Stomach smooth muscle (tissue), 2 donors: ENCODE data around the gene ARHGEF12.

ENCODE experiments used
- H3K27ac ChIP-seq: one replicate; pipeline ENCODE4 v1.7.0; 2013; ENCODE audit warnings: mild to moderate bottlenecking, low read length, inconsistent platforms
- H3K27me3 ChIP-seq, 2 donors: one replicate each; pipeline ENCODE4 v1.7.0; 2013; ENCODE audit warnings: low read length in 2 of 2; ENCODE audit not compliant: insufficient read depth in 2 of 2, control insufficient read depth in 1 of 2
- H3K36me3 ChIP-seq, 2 donors: one replicate each; pipeline ENCODE4 v1.7.0; 2013; ENCODE audit warnings: low read length in 2 of 2; ENCODE audit not compliant: control insufficient read depth in 2 of 2, insufficient read depth in 2 of 2
- H3K4me1 ChIP-seq: one replicate; pipeline ENCODE4 v1.7.0; 2013; ENCODE audit warnings: low read length; ENCODE audit not compliant: control insufficient read depth, insufficient read depth
- H3K4me3 ChIP-seq, 2 donors: one replicate each; pipeline ENCODE4 v1.7.0; 2013; ENCODE audit warnings: low read length in 2 of 2
- H3K9ac ChIP-seq, 2 donors: one replicate each; pipeline ENCODE4 v1.7.0; 2013; ENCODE audit warnings: low read length in 2 of 2, mild to moderate bottlenecking in 1 of 2
- H3K9me3 ChIP-seq, 2 donors: one replicate each; pipeline ENCODE4 v1.7.0; 2013; ENCODE audit warnings: low read length in 2 of 2; ENCODE audit not compliant: control insufficient read depth in 2 of 2
- donor health status: healthy.
- donor health status: Pancreatic carcinoma.

The ARHGEF12 gene

DNA sequence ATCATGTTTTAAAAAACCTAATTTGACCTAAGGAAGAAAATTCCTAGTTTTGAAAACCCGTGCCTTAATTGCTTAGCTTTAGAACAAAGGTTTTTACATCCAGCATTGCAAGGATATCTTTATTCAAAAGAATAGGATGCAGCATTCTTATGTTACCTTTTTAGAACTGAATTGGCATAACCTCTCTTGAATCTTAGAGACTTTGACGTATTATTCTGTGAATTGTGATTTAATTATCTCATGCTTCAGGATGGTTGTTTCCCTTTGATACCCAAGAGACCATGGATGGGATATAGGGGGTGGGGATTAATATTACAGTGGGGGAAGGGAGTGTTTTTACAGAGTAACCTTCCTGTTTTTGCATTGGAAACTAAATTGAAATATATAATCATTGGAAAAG lies 49.4 kb downstream of the ARHGEF12 start:
- Histone ChIP-seq H3K36me3 (no peaks in the 10 kb centered on the region), H3K4me1 (peaks cover 2% of the 10 kb centered on the region), H3K9me3 (no peaks in the 10 kb centered on the region), H3K27me3 (no peaks in the 10 kb centered on the region), H3K27ac (no peak overlapping the region), H3K9ac (no peak overlapping the region), H3K4me3 (no peak overlapping the region)

DNA sequence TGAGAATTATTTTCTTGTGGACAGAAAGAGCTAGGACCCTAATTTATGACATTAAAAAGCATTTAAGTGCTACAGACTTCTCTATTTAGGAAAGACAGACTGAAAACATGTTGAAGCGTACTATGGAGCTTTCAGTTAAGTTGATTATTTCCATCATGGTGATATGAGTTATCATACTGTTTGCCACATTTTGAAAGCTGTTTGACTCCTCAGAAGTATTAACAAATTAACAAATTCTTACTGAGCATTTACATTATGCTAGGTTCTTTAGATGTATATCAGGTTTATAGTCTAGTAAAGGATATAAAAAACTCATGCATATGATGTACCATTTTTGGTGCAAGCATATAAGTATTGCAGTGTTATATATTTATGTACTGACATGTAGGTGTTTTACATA lies 50.1 kb downstream of the ARHGEF12 start:
- H3K4me1 ChIP-seq = peaks cover 4% of the 10 kb centered on the region
- H3K27ac ChIP-seq = no peak overlapping the region

DNA sequence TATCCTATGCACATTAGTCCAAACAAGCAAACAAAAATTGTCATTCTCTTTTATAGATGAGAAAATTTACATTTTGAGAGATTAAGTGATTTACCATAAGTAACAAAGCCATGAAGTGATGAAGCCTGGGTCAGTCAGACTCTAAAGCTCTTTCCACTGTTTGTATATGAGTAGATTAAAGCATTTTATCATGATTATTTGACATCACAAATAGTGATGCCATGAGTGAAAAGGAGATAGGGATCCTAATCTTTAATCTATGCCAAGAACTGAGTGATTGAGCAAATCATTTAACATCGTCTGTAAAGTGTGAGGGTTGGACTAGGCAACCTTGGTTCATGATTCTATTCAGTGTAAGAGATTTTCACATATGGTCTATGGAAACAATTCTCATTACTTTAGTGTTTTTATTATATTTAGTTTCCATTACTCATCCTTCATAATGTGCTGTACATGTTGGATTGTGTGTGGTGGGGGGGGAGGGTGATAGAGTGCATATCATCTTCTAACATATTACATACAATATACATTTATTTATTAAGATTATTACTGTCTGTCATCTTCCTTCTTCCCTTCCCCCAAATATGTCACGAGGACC lies 50.7 kb downstream of the ARHGEF12 start:
- Histone ChIP-seq H3K4me3 (no peak overlapping the region), H3K9ac (no peak overlapping the region), H3K9me3 (no peaks in the 10 kb centered on the region), H3K36me3 (no peaks in the 10 kb centered on the region), H3K27ac (no peak overlapping the region), H3K4me1 (peaks cover 4% of the 10 kb centered on the region), H3K27me3 (no peaks in the 10 kb centered on the region)

More for the DNA sequence above, 50.1 kb downstream of the ARHGEF12 start:
- Histone ChIP-seq H3K4me3 (no peak overlapping the region), H3K27me3 (no peaks in the 10 kb centered on the region), H3K36me3 (no peaks in the 10 kb centered on the region), H3K9me3 (no peaks in the 10 kb centered on the region), H3K9ac (no peak overlapping the region)

DNA sequence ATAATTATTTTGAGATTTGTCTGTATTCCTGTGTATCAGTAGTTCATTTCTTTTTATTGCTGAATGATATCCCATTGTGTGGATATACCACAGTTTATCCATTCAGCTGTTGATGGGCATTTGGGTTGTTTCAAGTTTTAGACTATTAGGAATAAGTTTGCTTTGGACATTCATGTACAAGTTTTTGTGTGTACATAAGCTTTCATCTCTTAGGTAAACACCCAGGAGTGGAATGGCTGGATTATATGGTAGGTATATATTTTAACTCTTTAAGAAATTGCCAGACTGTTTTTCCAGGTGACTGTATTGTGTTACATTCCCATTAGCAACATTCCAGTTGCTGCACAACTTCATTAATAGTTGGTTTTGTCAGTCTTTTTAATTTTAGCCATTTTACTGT lies 52.0 kb downstream of the ARHGEF12 start:
- no peak overlapping the region for H3K4me3 ChIP-seq
- H3K36me3 ChIP-seq = no peaks in the 10 kb centered on the region
- H3K27ac ChIP-seq = no peak overlapping the region
- H3K4me1 ChIP-seq = peaks cover 4% of the 10 kb centered on the region
- no peak overlapping the region for H3K9ac ChIP-seq
- no peaks in the 10 kb centered on the region for H3K27me3 ChIP-seq
- H3K9me3 ChIP-seq = no peaks in the 10 kb centered on the region

DNA sequence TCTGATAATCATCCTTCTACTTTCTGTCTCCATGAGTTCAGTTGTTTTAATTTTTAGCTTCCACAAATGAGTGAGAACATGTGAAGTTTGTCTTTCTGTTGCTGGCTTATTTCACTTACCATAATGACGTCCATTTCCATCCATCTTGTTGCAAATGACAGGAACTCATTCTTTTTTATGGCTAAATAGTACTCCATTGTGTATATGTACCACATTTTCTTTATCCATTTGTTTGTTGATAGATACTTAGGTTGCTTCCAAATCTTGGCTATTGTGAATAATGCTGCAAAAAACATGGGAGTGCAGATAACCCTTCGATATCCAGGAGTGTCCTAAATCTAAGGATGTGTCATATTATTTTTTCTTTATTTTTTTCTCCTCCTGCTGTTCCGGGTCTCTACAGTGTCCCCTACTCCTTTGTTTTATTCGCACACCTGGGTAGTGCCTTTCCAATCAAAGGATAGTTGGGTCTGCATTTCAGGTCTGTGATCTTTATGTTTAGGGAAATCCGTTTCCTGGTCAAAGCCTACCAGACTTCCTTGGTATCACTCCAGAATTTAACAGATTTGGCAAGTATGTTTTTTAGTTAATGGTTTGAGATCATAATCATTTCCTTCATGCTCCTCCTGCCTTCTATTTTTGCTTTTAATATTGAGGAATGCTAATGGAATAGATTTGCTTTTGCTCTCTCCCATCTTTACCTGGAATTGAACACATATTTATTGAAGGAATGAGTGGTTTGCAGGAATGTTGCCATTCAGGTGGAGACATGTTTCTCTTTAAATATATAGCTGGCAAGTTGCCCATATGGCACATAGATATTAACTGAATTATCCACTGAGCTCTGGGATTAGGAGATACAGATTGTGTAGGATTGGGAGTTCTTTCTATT lies 53.7 kb downstream of the ARHGEF12 start:
- Histone ChIP-seq H3K27me3 (no peaks in the 10 kb centered on the region), H3K4me3 (no peak overlapping the region), H3K9me3 (no peaks in the 10 kb centered on the region), H3K36me3 (no peaks in the 10 kb centered on the region), H3K4me1 (peaks cover 4% of the 10 kb centered on the region), H3K27ac (no peak overlapping the region), H3K9ac (no peak overlapping the region)

DNA sequence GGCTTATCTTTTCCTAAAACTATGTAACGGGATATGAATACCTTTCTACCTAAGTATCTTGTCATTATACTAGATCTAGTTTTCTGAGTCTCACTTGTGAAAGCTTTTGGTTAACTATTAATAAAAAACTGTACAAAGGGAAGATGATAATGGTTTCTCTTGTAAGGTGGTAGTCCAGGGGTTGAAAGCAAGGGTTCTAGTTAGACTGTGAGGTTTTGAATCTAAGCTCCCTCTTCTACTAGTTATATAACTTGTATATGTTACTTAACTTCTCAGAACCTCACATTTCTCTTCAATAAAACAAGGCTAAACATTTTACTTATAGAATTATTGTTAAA lies 54.3 kb downstream of the ARHGEF12 start:
- no peaks in the 10 kb centered on the region for H3K36me3 ChIP-seq
- no peak overlapping the region for H3K27ac ChIP-seq
- H3K27me3 ChIP-seq = no peaks in the 10 kb centered on the region
- peaks cover 2% of the 10 kb centered on the region for H3K4me1 ChIP-seq
- H3K9ac ChIP-seq = no peak overlapping the region
- H3K9me3 ChIP-seq = no peaks in the 10 kb centered on the region
- H3K4me3 ChIP-seq = no peak overlapping the region

DNA sequence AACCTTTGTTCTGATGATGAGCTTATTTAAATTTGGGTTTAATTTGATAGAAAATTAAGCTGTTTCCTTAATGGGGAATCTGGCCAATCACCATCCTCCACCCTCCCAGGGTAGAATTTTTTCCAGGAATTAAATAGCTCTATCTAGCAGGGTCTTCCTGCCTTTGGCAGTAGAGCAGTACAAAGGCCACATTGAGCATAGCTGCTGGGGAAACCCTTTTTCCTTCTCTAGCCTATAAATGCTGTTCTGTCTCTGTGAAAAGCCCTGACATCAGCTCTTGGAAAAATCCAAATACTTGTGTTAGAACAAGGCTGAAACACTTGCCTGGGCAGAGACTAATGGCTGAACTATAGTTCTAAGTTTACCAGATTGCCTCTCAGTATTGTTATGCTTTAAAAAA lies 55.1 kb downstream of the ARHGEF12 start:
- H3K27ac ChIP-seq = no peak overlapping the region
- no peaks in the 10 kb centered on the region for H3K9me3 ChIP-seq
- H3K9ac ChIP-seq = no peak overlapping the region
- H3K4me1 ChIP-seq = peaks cover 2% of the 10 kb centered on the region
- H3K27me3 ChIP-seq = no peaks in the 10 kb centered on the region
- H3K36me3 ChIP-seq = no peaks in the 10 kb centered on the region
- no peak overlapping the region for H3K4me3 ChIP-seq

DNA sequence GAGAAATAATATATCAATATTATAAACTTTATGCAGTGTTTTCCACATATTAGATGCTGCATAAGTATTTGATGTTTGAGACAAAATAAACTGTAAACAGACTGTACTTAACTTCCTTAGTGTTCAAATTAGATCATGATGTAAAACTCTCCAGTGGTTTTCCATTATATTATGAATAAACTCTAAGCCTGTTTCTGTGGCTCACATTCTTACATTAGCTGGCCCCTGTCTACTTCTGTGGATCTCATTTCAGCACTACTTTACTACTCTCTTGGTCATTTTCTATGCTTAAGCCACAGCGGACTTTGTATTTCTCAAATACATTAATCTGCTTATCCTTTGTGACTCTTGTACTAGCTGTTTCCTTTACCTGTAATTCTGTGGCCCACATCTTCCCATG lies 55.6 kb downstream of the ARHGEF12 start:
- Histone ChIP-seq H3K27ac (no peak overlapping the region), H3K4me1 (peaks cover 2% of the 10 kb centered on the region), H3K27me3 (no peaks in the 10 kb centered on the region), H3K9ac (no peak overlapping the region), H3K9me3 (no peaks in the 10 kb centered on the region), H3K36me3 (no peaks in the 10 kb centered on the region), H3K4me3 (no peak overlapping the region)

DNA sequence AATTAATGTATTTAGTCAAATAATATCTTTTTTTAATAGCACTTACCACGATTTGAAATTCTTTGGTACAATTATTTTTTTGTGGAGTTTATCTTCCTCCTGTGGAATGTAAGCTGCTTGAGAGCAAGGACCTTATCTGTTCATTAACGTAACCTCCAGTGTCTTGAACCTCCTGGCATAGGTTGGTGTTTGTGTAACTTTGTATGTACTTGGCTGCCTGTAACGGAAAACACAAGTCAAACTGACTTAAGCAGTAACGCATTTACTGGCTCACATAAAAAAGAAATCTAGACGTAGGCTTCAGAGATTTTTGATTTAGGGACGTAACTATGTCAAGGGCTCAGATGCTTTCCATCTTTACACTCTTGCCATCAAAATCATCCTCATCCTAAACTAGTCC lies 56.1 kb downstream of the ARHGEF12 start:
- Histone ChIP-seq H3K4me3 (no peak overlapping the region), H3K27ac (no peak overlapping the region), H3K9me3 (no peaks in the 10 kb centered on the region), H3K36me3 (no peaks in the 10 kb centered on the region), H3K9ac (no peak overlapping the region), H3K27me3 (no peaks in the 10 kb centered on the region), H3K4me1 (peaks cover 2% of the 10 kb centered on the region)

DNA sequence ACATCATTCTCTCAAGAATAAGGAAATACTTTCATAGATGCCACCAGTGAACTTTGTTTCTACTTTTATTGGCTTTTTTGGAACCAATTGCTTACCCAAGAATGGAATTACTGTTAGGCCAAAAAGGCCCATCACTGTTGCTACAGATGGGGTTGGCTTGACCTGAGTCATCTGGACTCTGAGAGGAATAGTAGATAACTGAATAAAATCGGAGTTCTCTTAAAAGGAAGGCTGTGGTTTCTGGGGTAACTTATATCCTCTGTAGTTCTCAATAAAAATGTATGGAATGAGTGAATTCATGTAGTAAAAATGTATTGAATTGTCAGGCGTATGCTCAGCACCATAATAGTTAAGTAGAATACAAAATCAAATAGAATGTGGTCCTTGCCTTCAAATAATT lies 56.6 kb downstream of the ARHGEF12 start:
- no peaks in the 10 kb centered on the region for H3K36me3 ChIP-seq

DNA sequence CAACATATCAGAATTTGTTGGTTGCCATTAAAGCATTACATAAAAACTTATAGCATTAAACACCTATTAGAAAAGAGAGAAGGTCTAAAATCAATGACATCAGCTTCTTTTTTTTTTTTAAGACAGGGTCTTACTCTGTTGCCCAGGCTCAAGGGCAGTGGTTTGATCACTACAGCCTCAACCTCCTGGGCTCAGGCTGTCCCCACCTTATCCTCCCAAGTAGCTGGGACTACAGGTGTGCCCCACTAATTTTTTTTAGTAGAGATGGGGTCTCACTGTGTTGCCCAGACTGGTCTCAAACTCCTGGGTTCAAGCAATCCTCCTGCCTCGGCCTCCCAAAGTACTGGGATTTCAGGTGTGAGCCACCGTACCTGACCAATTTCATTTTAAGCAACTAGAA lies 57.9 kb downstream of the ARHGEF12 start:
- no peak overlapping the region for H3K27ac ChIP-seq
- H3K36me3 ChIP-seq = no peaks in the 10 kb centered on the region
- H3K4me1 ChIP-seq = peaks cover 2% of the 10 kb centered on the region
- H3K4me3 ChIP-seq = no peak overlapping the region
- no peaks in the 10 kb centered on the region for H3K9me3 ChIP-seq
- H3K27me3 ChIP-seq = no peaks in the 10 kb centered on the region
- no peak overlapping the region for H3K9ac ChIP-seq

More for the DNA sequence above, 56.6 kb downstream of the ARHGEF12 start:
- no peak overlapping the region for H3K9ac ChIP-seq
- H3K27me3 ChIP-seq = no peaks in the 10 kb centered on the region
- H3K27ac ChIP-seq = no peak overlapping the region
- H3K4me1 ChIP-seq = peaks cover 2% of the 10 kb centered on the region
- no peak overlapping the region for H3K4me3 ChIP-seq
- H3K9me3 ChIP-seq = no peaks in the 10 kb centered on the region
